ENCODE results near the gene CNFN. TPM values are rescaled to one million over a fixed set of nuclear protein-coding genes. Genes with fewer than 3 reads are reported as not detected.

Gene CNFN
- total and polyA plus RNA-seq, 2 donors (not counting 1 experiment from before 2014, with no cell fraction given), result not detected

- no peak for TF ChIP-seq CTCF (conservative IDR thresholded peaks at IDR 0.05 in 1 of 2, IDR thresholded peaks at IDR 0.05 in 1 of 2; ENCODE audit: low read depth in 1 of 2, low read length in 2 of 2)
- TF ChIP-seq EZH2 (IDR thresholded peaks at IDR 0.05; ENCODE audit: low read length, missing control alignments), result no peak
- H3K79me2 ChIP-seq (ENCODE audit: control insufficient read depth, insufficient read depth, low read length), result no peaks in the 10 kb centered on the region
- H3K36me3 ChIP-seq (ENCODE audit: control insufficient read depth, insufficient read depth, low read length), result no peaks in the 10 kb centered on the region
- no peak within 1 kb of the TSS for H3K4me3 ChIP-seq (replicated peaks in 1 of 4; ENCODE audit: control extremely low read depth in 1 of 4, insufficient read depth in 1 of 4, low read depth in 3 of 4, low read length in 4 of 4)
- H3K4me1 ChIP-seq (ENCODE audit: control insufficient read depth, extremely low read depth, insufficient read depth, low read length), result peaks cover 5% of the 10 kb centered on the region
- H3K27ac ChIP-seq (ENCODE audit: insufficient read depth, low read length), result no peak within 1 kb of the TSS
- H3K27me3 ChIP-seq (ENCODE audit: control insufficient read depth, insufficient read depth, low read length), result no peaks in the 10 kb centered on the region
- no peaks in the 10 kb centered on the region for H4K20me1 ChIP-seq (ENCODE audit: control insufficient read depth, extremely low read depth, insufficient read depth, low read length)
- DNase-seq (ENCODE audit: low read depth in 2 of 2), result peak in 1 of 2 donors; percentile 40
- no peak within 1 kb of the TSS for H3K4me2 ChIP-seq (ENCODE audit: extremely low read depth, insufficient read depth, low read length)
- no peak within 1 kb of the TSS for H3K9ac ChIP-seq (ENCODE audit: insufficient read depth, low read length)
- no peak within 1 kb of the TSS for H2AFZ ChIP-seq (ENCODE audit: low read length)
- no peaks in the 10 kb centered on the region for H3K9me3 ChIP-seq (ENCODE audit: control insufficient read depth, insufficient read depth, low read depth, low read length)
Measured at GRCh38 chr19:42427313-42427712, 37.2 kb upstream of the CNFN start, which contains the start of gene LIPE. TSS of gene LIPE (minus strand) at chr19:42427388. CDS start at chr19:42427149, 239 bp downstream.

DNA sequence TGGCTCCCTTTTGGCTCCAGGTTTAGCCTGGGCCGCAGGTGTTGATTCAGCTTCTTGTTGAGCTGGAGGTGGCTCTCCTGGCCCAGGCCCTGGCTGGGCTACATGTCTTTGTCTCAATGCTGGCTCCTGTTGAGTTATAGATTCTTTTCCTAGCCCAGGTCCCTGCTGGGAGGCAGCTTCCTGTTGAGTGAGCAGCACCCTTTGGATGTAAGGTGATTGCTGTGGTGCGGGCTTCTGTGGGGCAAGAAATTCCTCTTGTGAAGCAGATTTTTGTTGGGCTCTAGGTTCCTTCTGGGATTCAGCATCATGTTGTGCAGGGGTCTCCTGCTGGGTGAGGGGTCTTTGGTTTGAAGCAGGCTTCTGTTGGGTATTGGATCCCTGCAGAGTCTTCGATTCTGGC is 36.5 kb upstream of the CNFN start:
- Histone ChIP-seq H2AFZ (ENCODE audit: low read length) (no peak overlapping the region), H3K27me3 (ENCODE audit: control insufficient read depth, insufficient read depth, low read length) (no peaks in the 10 kb centered on the region), H4K20me1 (ENCODE audit: control insufficient read depth, extremely low read depth, insufficient read depth, low read length) (no peaks in the 10 kb centered on the region), H3K27ac (ENCODE audit: insufficient read depth, low read length) (no peak overlapping the region), H3K9me3 (ENCODE audit: control insufficient read depth, insufficient read depth, low read depth, low read length) (no peaks in the 10 kb centered on the region), H3K36me3 (ENCODE audit: control insufficient read depth, insufficient read depth, low read length) (no peaks in the 10 kb centered on the region), H3K4me2 (ENCODE audit: extremely low read depth, insufficient read depth, low read length) (no peak overlapping the region), H3K4me1 (ENCODE audit: control insufficient read depth, extremely low read depth, insufficient read depth, low read length) (peaks cover 5% of the 10 kb centered on the region), H3K9ac (ENCODE audit: insufficient read depth, low read length) (no peak overlapping the region), H3K4me3 (replicated peaks in 1 of 4; ENCODE audit: control extremely low read depth in 1 of 4, insufficient read depth in 1 of 4, low read depth in 3 of 4, low read length in 4 of 4) (no peak overlapping the region), H3K79me2 (ENCODE audit: control insufficient read depth, insufficient read depth, low read length) (no peaks in the 10 kb centered on the region)
- no peak for TF ChIP-seq EZH2 (IDR thresholded peaks at IDR 0.05; ENCODE audit: low read length, missing control alignments)
- TF ChIP-seq CTCF (conservative IDR thresholded peaks at IDR 0.05 in 1 of 2, IDR thresholded peaks at IDR 0.05 in 1 of 2; ENCODE audit: low read depth in 1 of 2, low read length in 2 of 2), result no peak
- no peak for DNase-seq (ENCODE audit: low read depth in 2 of 2)

GRCh38 chr19:42424712-42425131 is 34.6 kb upstream of the CNFN start:
- no peaks in the 10 kb centered on the region for H3K79me2 ChIP-seq (ENCODE audit: control insufficient read depth, insufficient read depth, low read length)
- H3K9me3 ChIP-seq (ENCODE audit: control insufficient read depth, insufficient read depth, low read depth, low read length), result no peaks in the 10 kb centered on the region
- H3K36me3 ChIP-seq (ENCODE audit: control insufficient read depth, insufficient read depth, low read length), result no peaks in the 10 kb centered on the region
- TF ChIP-seq EZH2 (IDR thresholded peaks at IDR 0.05; ENCODE audit: low read length, missing control alignments) (no peak), CTCF (conservative IDR thresholded peaks at IDR 0.05 in 1 of 2, IDR thresholded peaks at IDR 0.05 in 1 of 2; ENCODE audit: low read depth in 1 of 2, low read length in 2 of 2) (peak in 1 of 2 donors; percentile 2)
- no peak overlapping the region for H3K4me3 ChIP-seq (replicated peaks in 1 of 4; ENCODE audit: control extremely low read depth in 1 of 4, insufficient read depth in 1 of 4, low read depth in 3 of 4, low read length in 4 of 4)
- no peak overlapping the region for H3K9ac ChIP-seq (ENCODE audit: insufficient read depth, low read length)
- H3K4me1 ChIP-seq (ENCODE audit: control insufficient read depth, extremely low read depth, insufficient read depth, low read length), result peaks cover 5% of the 10 kb centered on the region
- no peak overlapping the region for H3K27ac ChIP-seq (ENCODE audit: insufficient read depth, low read length)
- H3K27me3 ChIP-seq (ENCODE audit: control insufficient read depth, insufficient read depth, low read length), result no peaks in the 10 kb centered on the region
- no peak overlapping the region for H2AFZ ChIP-seq (ENCODE audit: low read length)
- no peak for DNase-seq (ENCODE audit: low read depth in 2 of 2)
- no peaks in the 10 kb centered on the region for H4K20me1 ChIP-seq (ENCODE audit: control insufficient read depth, extremely low read depth, insufficient read depth, low read length)
- H3K4me2 ChIP-seq (ENCODE audit: extremely low read depth, insufficient read depth, low read length), result no peak overlapping the region

Data from fibroblast of lung (primary cell).